CD14-positive monocyte (primary cell): ENCODE results near the gene PAPPA2. TPM values are rescaled to one million over a fixed set of nuclear protein-coding genes. Genes with fewer than 3 reads are reported as not detected.

Experiments used
- DNase-seq, 3 donors: peaks; one replicate each; pipeline ENCODE4 v3.0.0-alpha.2; 2011 to 2022
- H2AFZ ChIP-seq: 2 replicates; pipeline ENCODE4 v1.6.0; 2012; ENCODE audit warnings: mild to moderate bottlenecking, low read depth, low read length, inconsistent platforms; ENCODE audit not compliant: insufficient read depth, poor library complexity, severe bottlenecking
- H3K27ac ChIP-seq, 2 donors: 1 replicate in 1 of 2; 2 replicates in 1 of 2; pipeline ENCODE4 v1.5.1; 2012 to 2013; ENCODE audit warnings: low read length in 2 of 2, control low read depth in 1 of 2, inconsistent platforms in 1 of 2, low read depth in 1 of 2, mild to moderate bottlenecking in 1 of 2
- H3K27me3 ChIP-seq, 2 donors: one replicate each; pipeline versions ENCODE4 v1.6.0 to v1.6.1; 2011 to 2013; ENCODE audit warnings: low read length in 2 of 2; ENCODE audit not compliant: control insufficient read depth in 2 of 2, insufficient read depth in 2 of 2
- H3K36me3 ChIP-seq, 2 donors: replicated peaks in 1 of 2; 1 replicate in 1 of 2; 2 replicates in 1 of 2; pipeline versions ENCODE4 v1.5.1 to v1.6.1; 2012 to 2013; ENCODE audit warnings: low read length in 2 of 2, control low read depth in 1 of 2, inconsistent platforms in 1 of 2, mild to moderate bottlenecking in 1 of 2; ENCODE audit not compliant: insufficient read depth in 2 of 2, control insufficient read depth in 1 of 2
- H3K4me1 ChIP-seq, 2 donors: 1 replicate in 1 of 2; 2 replicates in 1 of 2; pipeline versions ENCODE4 v1.5.1 to v1.6.1; 2012 to 2013; ENCODE audit warnings: low read length in 2 of 2, control low read depth in 1 of 2, inconsistent platforms in 1 of 2, mild to moderate bottlenecking in 1 of 2, moderate library complexity in 1 of 2; ENCODE audit not compliant: insufficient read depth in 2 of 2, control insufficient read depth in 1 of 2
- H3K4me2 ChIP-seq: replicated peaks from 2 replicates; pipeline ENCODE3; 2012; ENCODE audit warnings: low read length, moderate library complexity, mild to moderate bottlenecking; ENCODE audit not compliant: poor library complexity, severe bottlenecking; ENCODE audit errors: extremely low read depth
- H3K4me3 ChIP-seq, 3 experiments: fragments of 200-600 bp in 1 of 3; sonication (generic) in 1 of 3; replicated peaks in 1 of 3; 1 replicate in 2 of 3; 2 replicates in 1 of 3; pipeline ENCODE4 v1.5.1; 2011 to 2013; ENCODE audit warnings: low read length in 3 of 3, mild to moderate bottlenecking in 3 of 3, control low read depth in 2 of 3, low read depth in 2 of 3, inconsistent platforms in 1 of 3, moderate library complexity in 1 of 3
- H3K79me2 ChIP-seq: 2 replicates; pipeline ENCODE4 v1.6.0; 2012; ENCODE audit warnings: mild to moderate bottlenecking, control low read depth, inconsistent platforms, low read length, moderate library complexity; ENCODE audit not compliant: insufficient read depth
- H3K9ac ChIP-seq: 2 replicates; pipeline ENCODE4 v1.6.0; 2017; ENCODE audit warnings: low read length, mild to moderate bottlenecking; ENCODE audit not compliant: insufficient read depth, poor library complexity, severe bottlenecking
- H3K9me3 ChIP-seq, 2 donors: replicated peaks in 1 of 2; 1 replicate in 1 of 2; 2 replicates in 1 of 2; pipeline versions ENCODE4 v1.5.1 to v1.6.1; 2012 to 2013; ENCODE audit warnings: low read length in 2 of 2, control low read depth in 1 of 2; ENCODE audit not compliant: control insufficient read depth in 1 of 2, insufficient read depth in 1 of 2
- H4K20me1 ChIP-seq: 2 replicates; pipeline ENCODE4 v1.6.0; 2012; ENCODE audit warnings: mild to moderate bottlenecking, low read length, control low read depth, moderate library complexity; ENCODE audit not compliant: insufficient read depth
- H3K27ac Mint-ChIP-seq, 7 donors: one replicate each; pipeline ENCODE4 v1.8.0; 2020; ENCODE audit warnings: mild to moderate bottlenecking in 7 of 7, mixed read lengths in 7 of 7, moderate library complexity in 6 of 7, inconsistent platforms in 2 of 7
- H3K27me3 Mint-ChIP-seq, 3 donors: one replicate each; pipeline ENCODE4 v1.8.0; 2021 to 2022; ENCODE audit warnings: low read depth in 3 of 3, mild to moderate bottlenecking in 3 of 3, mixed read lengths in 3 of 3, moderate library complexity in 3 of 3, inconsistent platforms in 1 of 3
- H3K36me3 Mint-ChIP-seq, 2 donors: one replicate each; pipeline ENCODE4 v1.8.0; 2020; ENCODE audit warnings: mixed read lengths in 2 of 2, inconsistent platforms in 1 of 2, mild to moderate bottlenecking in 1 of 2
- H3K4me1 Mint-ChIP-seq: one replicate; pipeline ENCODE4 v1.8.0; 2020; ENCODE audit warnings: mild to moderate bottlenecking, mixed read lengths
- H3K4me3 Mint-ChIP-seq, 2 donors: one replicate each; pipeline ENCODE4 v1.8.0; 2020; ENCODE audit warnings: mild to moderate bottlenecking in 2 of 2, mixed read lengths in 2 of 2, moderate library complexity in 1 of 2
- H3K9me3 Mint-ChIP-seq, 7 donors: one replicate each; pipeline ENCODE4 v1.8.0; 2020 to 2022; ENCODE audit warnings: mixed read lengths in 7 of 7, mild to moderate bottlenecking in 6 of 7, moderate library complexity in 6 of 7, inconsistent platforms in 2 of 7
- CTCF ChIP-seq: fragments of 200-600 bp; IDR thresholded peaks from one replicate; pipeline ENCODE4 v1.8.0; 2022; ENCODE audit warnings: antibody characterized with exemption, mild to moderate bottlenecking
- WGBS: methylation state at CpG from one replicate; pipeline ENCODE4 v1.1.5; 2013; ENCODE audit warnings: missing lambda C conversion rate; ENCODE audit not compliant: insufficient coverage; 5-methylcytosine and 5-hydroxymethylcytosine counted together
- intact Hi-C, 2 donors: fragments of 100-400 bp; cut with micrococcal nuclease; formaldehyde crosslinking; loops; one replicate each; pipeline versions ENCODE4 v1.15.0 to v1.15.1; 2023
- polyA plus RNA-seq, 3 donors: library from polyadenylated mRNA; depleted of rRNA in 1 of 3; unstranded in 2 of 3; stranded (reverse) in 1 of 3; fragments of 300-500 nt in 2 of 3; fragments of >200 nt in 1 of 3; fragmentation: Illumina TruSeq in 2 of 3; gene quantifications; 1 replicate in 2 of 3; 2 replicates in 1 of 3; pipeline ENCODE4 v1.2.3, GENCODE V29; 2012 to 2021

The PAPPA2 gene
- polyA plus RNA-seq, 3 donors = not detected

- Histone ChIP-seq H4K20me1 (no peaks in the 10 kb centered on the region), H2AFZ (no peak overlapping the region), H3K4me3 (no peak overlapping the region), H3K27me3 (no peaks in the 10 kb centered on the region), H3K79me2 (no peaks in the 10 kb centered on the region), H3K4me2 (no peak overlapping the region), H3K4me1 (no peaks in the 10 kb centered on the region), H3K9ac (no peak overlapping the region), H3K9me3 (no peaks in the 10 kb centered on the region), H3K27ac (no peak overlapping the region), H3K36me3 (no peaks in the 10 kb centered on the region)
- TF ChIP-seq CTCF = no peak
- H3K4me3 Mint-ChIP-seq = no peak overlapping the region
- H3K27me3 Mint-ChIP-seq = peaks cover 0 to 2% (median 2%) of the 10 kb centered on the region in 3 donors
- 100% methylated on average over 2 of the region's 3 CpGs for WGBS
- DNase-seq = no peak
- H3K36me3 Mint-ChIP-seq = no peaks in the 10 kb centered on the region
- H3K27ac Mint-ChIP-seq = no peak overlapping the region
- intact Hi-C loops = no loop called here
- no peaks in the 10 kb centered on the region for H3K9me3 Mint-ChIP-seq
- no peaks in the 10 kb centered on the region for H3K4me1 Mint-ChIP-seq
Observed at GRCh38 chr1:176877557-176877956, 414.6 kb downstream of the PAPPA2 start.

GRCh38 chr1:176878750-176879536, 416.0 kb downstream of the PAPPA2 start:
- Mint-ChIP-seq H3K27ac (no peak overlapping the region), H3K4me1 (no peaks in the 10 kb centered on the region), H3K9me3 (no peaks in the 10 kb centered on the region), H3K4me3 (no peak overlapping the region), H3K27me3 (peaks cover 1 to 2% (median 2%) of the 10 kb centered on the region in 3 donors), H3K36me3 (no peaks in the 10 kb centered on the region)
- no peak for DNase-seq
- 84% methylated on average over 7 of the region's 12 CpGs for WGBS
- Histone ChIP-seq H3K9ac (no peak overlapping the region), H3K9me3 (no peaks in the 10 kb centered on the region), H3K4me1 (no peaks in the 10 kb centered on the region), H2AFZ (no peak overlapping the region), H4K20me1 (no peaks in the 10 kb centered on the region), H3K27ac (no peak overlapping the region), H3K4me2 (no peak overlapping the region), H3K4me3 (no peak overlapping the region), H3K27me3 (no peaks in the 10 kb centered on the region), H3K36me3 (no peaks in the 10 kb centered on the region), H3K79me2 (no peaks in the 10 kb centered on the region)
- intact Hi-C loops = no loop called here
- TF ChIP-seq CTCF = no peak
